GM18526 (cell line): ENCODE measurements around the gene BMP7.

Source experiments
- POLR2A ChIP-seq: IDR thresholded peaks from 3 replicates; pipeline ENCODE4 v1.6.1; 2011; ENCODE audit not compliant: insufficient read length; ENCODE audit errors: extremely low read depth

Gene BMP7

GRCh38 chr20:57266291-57267157 lies at the start of gene BMP7:
Gene BMP7 (minus strand): TSS chr20:57266641. CDS start chr20:57266122, 519 bp downstream.
- TF ChIP-seq POLR2A: no peak

- no peak for TF ChIP-seq POLR2A
These were observed 49.6 kb upstream of the BMP7 start for GRCh38 chr20:57315976-57316480.

GRCh38 chr20:57315083-57315975 lies 48.9 kb upstream of the BMP7 start:
- TF ChIP-seq POLR2A: no peak

GRCh38 chr20:57313951-57314350 lies 47.5 kb upstream of the BMP7 start:
- no peak for TF ChIP-seq POLR2A

GRCh38 chr20:57313230-57313629 lies 46.8 kb upstream of the BMP7 start:
- TF ChIP-seq POLR2A: no peak

GRCh38 chr20:57312138-57312537 lies 45.7 kb upstream of the BMP7 start:
- TF ChIP-seq POLR2A: no peak

GRCh38 chr20:57310821-57311514 lies 44.5 kb upstream of the BMP7 start:
- no peak for TF ChIP-seq POLR2A

GRCh38 chr20:57309544-57310115 lies 43.2 kb upstream of the BMP7 start:
- no peak for TF ChIP-seq POLR2A

- no peak for TF ChIP-seq POLR2A
These were observed 42.2 kb upstream of the BMP7 start for GRCh38 chr20:57308451-57309271.

GRCh38 chr20:57306747-57307146 lies 40.3 kb upstream of the BMP7 start:
- TF ChIP-seq POLR2A: no peak

- TF ChIP-seq POLR2A: no peak
These were observed 34.6 kb upstream of the BMP7 start for GRCh38 chr20:57301026-57301425.

GRCh38 chr20:57298457-57298856 lies 32.0 kb upstream of the BMP7 start:
- TF ChIP-seq POLR2A: no peak

- TF ChIP-seq POLR2A: no peak
These were observed 28.1 kb upstream of the BMP7 start for GRCh38 chr20:57294550-57294949.

GRCh38 chr20:57293995-57294394 lies 27.6 kb upstream of the BMP7 start:
- no peak for TF ChIP-seq POLR2A
